K562 (cell line): ENCODE results near the gene ZNF853. TPM values are rescaled to one million over a fixed set of nuclear protein-coding genes. Genes with fewer than 3 reads are reported as not detected.

ENCODE experiments used
- CCNT2 ChIP-seq: IDR thresholded peaks from 2 replicates; pipeline ENCODE4 v1.6.1; 2011; ENCODE audit warnings: borderline replicate concordance, low read depth, mild to moderate bottlenecking, moderate library complexity, mixed read lengths, low read length; ENCODE audit not compliant: insufficient read length; ENCODE audit errors: extremely low read depth
- CXXC5 ChIP-seq: fragments of 250-450 bp; sonication (Bioruptor Pico); IDR thresholded peaks from 2 replicates; pipeline ENCODE4 v1.8.0; 2022; ENCODE audit warnings: inconsistent platforms, mild to moderate bottlenecking, moderate library complexity
- EGR1 ChIP-seq: fragments of 450-650 bp; conservative IDR thresholded peaks from 2 replicates; pipeline ENCODE4 v1.6.1; 2017; ENCODE audit warnings: mild to moderate bottlenecking
- HDGF ChIP-seq: fragments of 450-650 bp; IDR thresholded peaks from 2 replicates; pipeline ENCODE4 v1.6.1; 2016
- MYC ChIP-seq, 2 experiments: fragments of 250-450 bp in 1 of 2; sonication (Bioruptor Pico) in 1 of 2; IDR thresholded peaks; 2 replicates each; pipeline versions ENCODE4 v1.5.1 to v1.6.1; 2012 to 2021; ENCODE audit warnings: low read depth in 2 of 2, borderline replicate concordance in 1 of 2, improper control_type of control experiment in 1 of 2, low read length in 1 of 2, mild to moderate bottlenecking in 1 of 2, moderate library complexity in 1 of 2
- SIN3A ChIP-seq, 2 experiments: fragments of 150-350 bp in 1 of 2; IDR thresholded peaks; 2 replicates each; pipeline ENCODE4 v1.6.1; 2011 to 2016; ENCODE audit warnings: borderline replicate concordance in 2 of 2, low read depth in 2 of 2, low read length in 2 of 2, mild to moderate bottlenecking in 2 of 2, moderate library complexity in 2 of 2; ENCODE audit not compliant: control insufficient read depth in 1 of 2
- SP2 ChIP-seq: IDR thresholded peaks from 2 replicates; pipeline ENCODE4 v1.6.1; 2011; ENCODE audit warnings: mild to moderate bottlenecking, low read depth, low read length, moderate library complexity; ENCODE audit not compliant: poor library complexity, severe bottlenecking; ENCODE audit errors: extremely low read depth
- U2AF2 ChIP-seq: fragments of 200-400 bp; formaldehyde crosslinking; optimal IDR thresholded peaks from 2 replicates; pipeline ENCODE3; 2017; ENCODE audit warnings: low read depth, mild to moderate bottlenecking, low read length
- ZFP36 ChIP-seq: fragments of 150-350 bp; IDR thresholded peaks from 2 replicates; pipeline ENCODE4 v1.6.1; 2018; ENCODE audit warnings: low read length, low read depth; ENCODE audit not compliant: partially characterized antibody
- ZNF644 ChIP-seq: fragments of 200-800 bp; sonication (Bioruptor generic); IDR thresholded peaks from 2 replicates; pipeline ENCODE4 v1.6.1; 2016; ENCODE audit warnings: low read depth, missing genetic modification characterization, missing compliant biosample characterization
- polyA plus RNA-seq, 8 experiments: library from polyadenylated mRNA; depleted of rRNA in 4 of 8; stranded (reverse) in 5 of 8; unstranded in 3 of 8; fragments of >200 nt; fragmentation: Nextera tagmentation in 2 of 8; fragmentation: Illumina TruSeq in 1 of 8; extraction: Ambion mirVana in 2 of 8; extraction: Trizol in 1 of 8; gene quantifications; 2 replicates each; pipeline versions ENCODE4 v1.2.1 to v1.2.3, GENCODE V29; 2011 to 2014; ENCODE audit warnings: inconsistent platforms in 1 of 8, missing spikeins in 1 of 8
- total RNA-seq, 7 experiments: library from RNA; depleted of rRNA in 6 of 7; stranded (reverse); fragments of >200 nt in 6 of 7; fragmentation: Illumina TruSeq in 2 of 7; extraction: Trizol in 2 of 7; gene quantifications; 2 replicates each; pipeline versions ENCODE4 v1.2.1 to v1.2.3, GENCODE V29; 2011 to 2021; ENCODE audit warnings: low replicate concordance in 1 of 7
- TF ChIP-seq, protein P1 (sequence below): sonication (generic); formaldehyde crosslinking; IDR thresholded peaks from 2 replicates; pipeline ENCODE4 v1.8.0; 2022; ENCODE audit warnings: mild to moderate bottlenecking, missing genetic modification reagents
- TF ChIP-seq, protein P2 (sequence below): fragments of 250-450 bp; sonication (Bioruptor Pico); IDR thresholded peaks from 2 replicates; pipeline ENCODE4 v1.8.0; 2022; ENCODE audit warnings: inconsistent platforms
- TF ChIP-seq, protein P3 (sequence below): fragments of 450-650 bp; IDR thresholded peaks from 2 replicates; pipeline ENCODE4 v1.6.1; 2016
- TF ChIP-seq, protein P4 (sequence below): fragments of 250-450 bp; sonication (Bioruptor Pico); IDR thresholded peaks from 2 replicates; pipeline ENCODE4 v1.9.0; 2021; ENCODE audit warnings: mild to moderate bottlenecking, inconsistent platforms
- TF ChIP-seq, protein P5 (sequence below): fragments of 250-450 bp; sonication (Bioruptor Pico); IDR thresholded peaks from 2 replicates; pipeline ENCODE4 v1.8.0; 2021; ENCODE audit warnings: borderline replicate concordance, mild to moderate bottlenecking, moderate library complexity; ENCODE audit not compliant: poor library complexity, severe bottlenecking

Gene ZNF853
- total and polyA plus RNA-seq, 9 of the 15 experiments (the other 6 are each of a cell fraction or from before 2014, with no cell fraction given) = 0.03 TPM; not detected in 8

DNA sequence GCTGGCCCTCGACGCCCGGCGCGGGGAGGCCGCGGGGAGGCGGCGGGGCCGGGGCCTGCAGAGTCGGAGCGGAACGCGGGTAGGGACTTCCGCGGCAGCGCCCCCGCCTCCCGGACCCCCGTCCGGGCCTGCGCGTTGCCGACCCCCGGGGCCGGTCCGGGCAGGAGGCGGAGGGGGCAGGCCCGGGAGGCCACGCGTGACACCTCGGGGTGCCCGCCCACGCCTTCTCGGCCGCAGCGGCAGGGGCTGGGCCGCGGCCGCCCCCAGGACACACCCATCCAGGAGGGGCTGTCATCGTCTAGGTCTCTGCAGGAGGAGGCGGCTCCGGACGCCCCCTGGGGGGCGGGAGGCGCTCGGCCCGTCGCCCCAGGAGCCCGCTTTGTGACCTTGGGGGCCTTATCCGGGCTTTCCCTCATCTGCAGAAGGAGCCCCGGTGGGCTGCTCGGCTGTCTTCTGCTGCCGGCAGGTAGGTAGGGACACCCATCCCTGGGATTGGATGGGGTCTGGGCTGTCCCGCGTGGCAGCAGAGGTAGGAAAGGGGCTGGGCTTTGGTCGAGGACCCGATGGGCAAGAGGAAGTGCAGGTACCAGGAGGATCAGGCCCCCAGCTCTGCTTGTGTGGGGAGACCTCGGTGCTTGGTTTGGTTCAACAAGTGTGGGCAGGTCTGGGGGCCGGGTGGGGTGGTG, 22.3 kb downstream of the ZNF853 start (continued):
- TF ChIP-seq, protein P1, sequence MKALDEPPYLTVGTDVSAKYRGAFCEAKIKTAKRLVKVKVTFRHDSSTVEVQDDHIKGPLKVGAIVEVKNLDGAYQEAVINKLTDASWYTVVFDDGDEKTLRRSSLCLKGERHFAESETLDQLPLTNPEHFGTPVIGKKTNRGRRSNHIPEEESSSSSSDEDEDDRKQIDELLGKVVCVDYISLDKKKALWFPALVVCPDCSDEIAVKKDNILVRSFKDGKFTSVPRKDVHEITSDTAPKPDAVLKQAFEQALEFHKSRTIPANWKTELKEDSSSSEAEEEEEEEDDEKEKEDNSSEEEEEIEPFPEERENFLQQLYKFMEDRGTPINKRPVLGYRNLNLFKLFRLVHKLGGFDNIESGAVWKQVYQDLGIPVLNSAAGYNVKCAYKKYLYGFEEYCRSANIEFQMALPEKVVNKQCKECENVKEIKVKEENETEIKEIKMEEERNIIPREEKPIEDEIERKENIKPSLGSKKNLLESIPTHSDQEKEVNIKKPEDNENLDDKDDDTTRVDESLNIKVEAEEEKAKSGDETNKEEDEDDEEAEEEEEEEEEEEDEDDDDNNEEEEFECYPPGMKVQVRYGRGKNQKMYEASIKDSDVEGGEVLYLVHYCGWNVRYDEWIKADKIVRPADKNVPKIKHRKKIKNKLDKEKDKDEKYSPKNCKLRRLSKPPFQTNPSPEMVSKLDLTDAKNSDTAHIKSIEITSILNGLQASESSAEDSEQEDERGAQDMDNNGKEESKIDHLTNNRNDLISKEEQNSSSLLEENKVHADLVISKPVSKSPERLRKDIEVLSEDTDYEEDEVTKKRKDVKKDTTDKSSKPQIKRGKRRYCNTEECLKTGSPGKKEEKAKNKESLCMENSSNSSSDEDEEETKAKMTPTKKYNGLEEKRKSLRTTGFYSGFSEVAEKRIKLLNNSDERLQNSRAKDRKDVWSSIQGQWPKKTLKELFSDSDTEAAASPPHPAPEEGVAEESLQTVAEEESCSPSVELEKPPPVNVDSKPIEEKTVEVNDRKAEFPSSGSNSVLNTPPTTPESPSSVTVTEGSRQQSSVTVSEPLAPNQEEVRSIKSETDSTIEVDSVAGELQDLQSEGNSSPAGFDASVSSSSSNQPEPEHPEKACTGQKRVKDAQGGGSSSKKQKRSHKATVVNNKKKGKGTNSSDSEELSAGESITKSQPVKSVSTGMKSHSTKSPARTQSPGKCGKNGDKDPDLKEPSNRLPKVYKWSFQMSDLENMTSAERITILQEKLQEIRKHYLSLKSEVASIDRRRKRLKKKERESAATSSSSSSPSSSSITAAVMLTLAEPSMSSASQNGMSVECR (CRISPR knock-in tag) = peak; percentile 63
- no peak for TF ChIP-seq U2AF2
- TF ChIP-seq EGR1 = peak; percentile 84
- TF ChIP-seq, protein P2, sequence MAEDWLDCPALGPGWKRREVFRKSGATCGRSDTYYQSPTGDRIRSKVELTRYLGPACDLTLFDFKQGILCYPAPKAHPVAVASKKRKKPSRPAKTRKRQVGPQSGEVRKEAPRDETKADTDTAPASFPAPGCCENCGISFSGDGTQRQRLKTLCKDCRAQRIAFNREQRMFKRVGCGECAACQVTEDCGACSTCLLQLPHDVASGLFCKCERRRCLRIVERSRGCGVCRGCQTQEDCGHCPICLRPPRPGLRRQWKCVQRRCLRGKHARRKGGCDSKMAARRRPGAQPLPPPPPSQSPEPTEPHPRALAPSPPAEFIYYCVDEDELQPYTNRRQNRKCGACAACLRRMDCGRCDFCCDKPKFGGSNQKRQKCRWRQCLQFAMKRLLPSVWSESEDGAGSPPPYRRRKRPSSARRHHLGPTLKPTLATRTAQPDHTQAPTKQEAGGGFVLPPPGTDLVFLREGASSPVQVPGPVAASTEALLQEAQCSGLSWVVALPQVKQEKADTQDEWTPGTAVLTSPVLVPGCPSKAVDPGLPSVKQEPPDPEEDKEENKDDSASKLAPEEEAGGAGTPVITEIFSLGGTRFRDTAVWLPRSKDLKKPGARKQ (CRISPR knock-in tag) = no peak
- TF ChIP-seq, protein P3, sequence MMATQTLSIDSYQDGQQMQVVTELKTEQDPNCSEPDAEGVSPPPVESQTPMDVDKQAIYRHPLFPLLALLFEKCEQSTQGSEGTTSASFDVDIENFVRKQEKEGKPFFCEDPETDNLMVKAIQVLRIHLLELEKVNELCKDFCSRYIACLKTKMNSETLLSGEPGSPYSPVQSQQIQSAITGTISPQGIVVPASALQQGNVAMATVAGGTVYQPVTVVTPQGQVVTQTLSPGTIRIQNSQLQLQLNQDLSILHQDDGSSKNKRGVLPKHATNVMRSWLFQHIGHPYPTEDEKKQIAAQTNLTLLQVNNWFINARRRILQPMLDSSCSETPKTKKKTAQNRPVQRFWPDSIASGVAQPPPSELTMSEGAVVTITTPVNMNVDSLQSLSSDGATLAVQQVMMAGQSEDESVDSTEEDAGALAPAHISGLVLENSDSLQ = 0 out of 2 replicates have a peak, but pooled peaks have one; percentile 23
- no peak for TF ChIP-seq ZNF644
- no peak for TF ChIP-seq ZFP36
- peak; percentile 65 for TF ChIP-seq CCNT2
- TF ChIP-seq, protein P4, sequence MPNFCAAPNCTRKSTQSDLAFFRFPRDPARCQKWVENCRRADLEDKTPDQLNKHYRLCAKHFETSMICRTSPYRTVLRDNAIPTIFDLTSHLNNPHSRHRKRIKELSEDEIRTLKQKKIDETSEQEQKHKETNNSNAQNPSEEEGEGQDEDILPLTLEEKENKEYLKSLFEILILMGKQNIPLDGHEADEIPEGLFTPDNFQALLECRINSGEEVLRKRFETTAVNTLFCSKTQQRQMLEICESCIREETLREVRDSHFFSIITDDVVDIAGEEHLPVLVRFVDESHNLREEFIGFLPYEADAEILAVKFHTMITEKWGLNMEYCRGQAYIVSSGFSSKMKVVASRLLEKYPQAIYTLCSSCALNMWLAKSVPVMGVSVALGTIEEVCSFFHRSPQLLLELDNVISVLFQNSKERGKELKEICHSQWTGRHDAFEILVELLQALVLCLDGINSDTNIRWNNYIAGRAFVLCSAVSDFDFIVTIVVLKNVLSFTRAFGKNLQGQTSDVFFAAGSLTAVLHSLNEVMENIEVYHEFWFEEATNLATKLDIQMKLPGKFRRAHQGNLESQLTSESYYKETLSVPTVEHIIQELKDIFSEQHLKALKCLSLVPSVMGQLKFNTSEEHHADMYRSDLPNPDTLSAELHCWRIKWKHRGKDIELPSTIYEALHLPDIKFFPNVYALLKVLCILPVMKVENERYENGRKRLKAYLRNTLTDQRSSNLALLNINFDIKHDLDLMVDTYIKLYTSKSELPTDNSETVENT (CRISPR knock-in tag) = peak; percentile 89
- TF ChIP-seq CXXC5 (CRISPR knock-in tag) = peak; percentile 57
- peak; percentile 78 to 89; a peak in 3 of 4 replicates for TF ChIP-seq SIN3A (IDR thresholded peaks at IDR 0.05; ENCODE audit: borderline replicate concordance in 2 of 2, control insufficient read depth in 1 of 2, low read depth in 2 of 2, low read length in 2 of 2)
- no peak for TF ChIP-seq HDGF
- TF ChIP-seq MYC (IDR thresholded peaks at IDR 0.05; ENCODE audit: low read depth, low read length) = peak; percentile 81
- no peak for TF ChIP-seq MYC (CRISPR knock-in tag; IDR thresholded peaks at IDR 0.05; ENCODE audit: borderline replicate concordance, low read depth)
- TF ChIP-seq SP2 = peak; percentile 54
- TF ChIP-seq, protein P5, sequence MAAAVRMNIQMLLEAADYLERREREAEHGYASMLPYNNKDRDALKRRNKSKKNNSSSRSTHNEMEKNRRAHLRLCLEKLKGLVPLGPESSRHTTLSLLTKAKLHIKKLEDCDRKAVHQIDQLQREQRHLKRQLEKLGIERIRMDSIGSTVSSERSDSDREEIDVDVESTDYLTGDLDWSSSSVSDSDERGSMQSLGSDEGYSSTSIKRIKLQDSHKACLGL = no peak
